Measurements from ENCODE around the gene DDX46.
"Not testable (repeated sequence)": the region's sequence is repeated elsewhere in the genome, so short reads cannot be mapped to it uniquely, and the experiment has no call there.

Gene DDX46

GRCh38 chr5:134784946-134785620, 26.5 kb downstream of the DDX46 start:
- DNase-seq, result no peak

- no peak for DNase-seq
Observed at GRCh38 chr5:134787692-134788091, 29.1 kb downstream of the DDX46 start.

- DNase-seq, result no peak
Observed at GRCh38 chr5:134791580-134791979, 33.0 kb downstream of the DDX46 start.

- DNase-seq, result no peak
Observed at GRCh38 chr5:134792286-134792685, 33.7 kb downstream of the DDX46 start.

- DNase-seq, result no peak
Observed at GRCh38 chr5:134793111-134793510, 34.5 kb downstream of the DDX46 start.

- DNase-seq, result no peak
Observed at GRCh38 chr5:134794082-134794481, 35.5 kb downstream of the DDX46 start.

GRCh38 chr5:134794819-134795218, 36.2 kb downstream of the DDX46 start:
- no peak for DNase-seq

GRCh38 chr5:134798468-134798867, 39.9 kb downstream of the DDX46 start:
- no peak for DNase-seq

GRCh38 chr5:134803821-134804220, 45.2 kb downstream of the DDX46 start:
- DNase-seq, result no peak

GRCh38 chr5:134813407-134813806, 54.8 kb downstream of the DDX46 start:
- DNase-seq, result peak in 1 of 2 donors; percentile 10

- peak in 1 of 2 donors; percentile 62 for DNase-seq
Observed at GRCh38 chr5:134813827-134814226, 55.2 kb downstream of the DDX46 start.

GRCh38 chr5:134817006-134817405, 58.4 kb downstream of the DDX46 start:
- DNase-seq, result no peak

GRCh38 chr5:134818776-134819175, 60.2 kb downstream of the DDX46 start:
- no peak for DNase-seq

- DNase-seq, result no peak
Observed at GRCh38 chr5:134819407-134819963, 60.9 kb downstream of the DDX46 start.

- no peak for DNase-seq
Observed at GRCh38 chr5:134821841-134822240, 63.3 kb downstream of the DDX46 start.

GRCh38 chr5:134824681-134825080, 66.1 kb downstream of the DDX46 start:
- no peak for DNase-seq

- DNase-seq, result no peak
Observed at GRCh38 chr5:134825212-134825611, 66.6 kb downstream of the DDX46 start.

GRCh38 chr5:134833340-134834032, 74.9 kb downstream of the DDX46 start:
- no peak for DNase-seq

- no peak for DNase-seq
Observed at GRCh38 chr5:134835623-134836022, 77.0 kb downstream of the DDX46 start.

- no peak for DNase-seq
Observed at GRCh38 chr5:134837530-134838181, 79.1 kb downstream of the DDX46 start.

GRCh38 chr5:134838361-134838760, 79.8 kb downstream of the DDX46 start:
- not testable (repeated sequence) for DNase-seq

GRCh38 chr5:134840811-134841210, 82.2 kb downstream of the DDX46 start:
- no peak for DNase-seq

- no peak for DNase-seq
Observed at GRCh38 chr5:134844252-134844651, 85.7 kb downstream of the DDX46 start.

GRCh38 chr5:134845335-134845851, 86.8 kb downstream of the DDX46 start:
- DNase-seq, result no peak

All from bone marrow (tissue), 2 donors.